Natural killer cell (primary cell): ENCODE results near the gene RFX6. TPM values are rescaled to one million over a fixed set of nuclear protein-coding genes. Genes with fewer than 3 reads are reported as not detected.
"Not testable (repeated sequence)": the region's sequence is repeated elsewhere in the genome, so short reads cannot be mapped to it uniquely, and the experiment has no call there.

Experiments used
- ATAC-seq, 3 donors: fragments of 150-1000 bp in 2 of 3; fragments of 200-7000 bp in 1 of 3; cut with Tn5 transposase; 1 replicate in 1 of 3; 2 replicates in 2 of 3; pipeline ENCODE4 v1.10.0; 2021; ENCODE audit warnings: mild to moderate bottlenecking in 2 of 3, moderate library complexity in 2 of 3
- DNase-seq, 2 donors: peaks; one replicate each; pipeline versions ENCODE4 v3.0.0 to v3.0.0-alpha.2; 2013 to 2021; ENCODE audit warnings: mixed read lengths in 1 of 2
- H3K27ac ChIP-seq: one replicate; pipeline ENCODE4 v1.5.1; 2013; ENCODE audit warnings: mild to moderate bottlenecking, low read length
- H3K27me3 ChIP-seq: one replicate; pipeline ENCODE4 v1.6.1; 2013; ENCODE audit warnings: low read length; ENCODE audit not compliant: control insufficient read depth, insufficient read depth
- H3K36me3 ChIP-seq: one replicate; pipeline ENCODE4 v1.6.1; 2013; ENCODE audit warnings: low read length; ENCODE audit not compliant: control insufficient read depth, insufficient read depth
- H3K4me1 ChIP-seq: one replicate; pipeline ENCODE4 v1.6.1; 2013; ENCODE audit warnings: low read length; ENCODE audit not compliant: control insufficient read depth, insufficient read depth
- H3K4me3 ChIP-seq: one replicate; pipeline ENCODE4 v1.5.1; 2013; ENCODE audit warnings: low read length
- H3K9me3 ChIP-seq: one replicate; pipeline ENCODE4 v1.6.1; 2013; ENCODE audit warnings: low read length; ENCODE audit not compliant: control insufficient read depth, insufficient read depth
- H3K27ac Mint-ChIP-seq, 2 donors: one replicate each; pipeline ENCODE4 v1.8.0; 2022; ENCODE audit warnings: mild to moderate bottlenecking in 2 of 2, mixed read lengths in 2 of 2, moderate library complexity in 1 of 2
- H3K27me3 Mint-ChIP-seq, 2 donors: one replicate each; pipeline ENCODE4 v1.8.0; 2022; ENCODE audit warnings: low read depth in 2 of 2, mixed read lengths in 2 of 2
- H3K36me3 Mint-ChIP-seq: one replicate; pipeline ENCODE4 v1.8.0; 2022; ENCODE audit warnings: mixed read lengths
- H3K4me1 Mint-ChIP-seq, 2 donors: one replicate each; pipeline ENCODE4 v1.8.0; 2022; ENCODE audit warnings: mixed read lengths in 2 of 2
- H3K4me3 Mint-ChIP-seq: one replicate; pipeline ENCODE4 v1.8.0; 2022; ENCODE audit warnings: mild to moderate bottlenecking, moderate library complexity, mixed read lengths
- H3K9me3 Mint-ChIP-seq, 2 donors: one replicate each; pipeline ENCODE4 v1.8.0; 2022; ENCODE audit warnings: mixed read lengths in 2 of 2
- CTCF ChIP-seq: fragments of 200-600 bp; IDR thresholded peaks from one replicate; pipeline ENCODE4 v1.8.0; 2022; ENCODE audit warnings: antibody characterized with exemption
- WGBS: methylation state at CpG from one replicate; pipeline ENCODE4 v1.1.7; 2013; ENCODE audit warnings: missing lambda C conversion rate; ENCODE audit not compliant: insufficient coverage; 5-methylcytosine and 5-hydroxymethylcytosine counted together
- intact Hi-C: fragments of 100-400 bp; cut with micrococcal nuclease; formaldehyde crosslinking; loops from one replicate; pipeline ENCODE4 v1.14.2; 2022
- total RNA-seq, 4 donors: library from RNA; stranded (reverse); fragments of 120-200 nt in 1 of 4; gene quantifications; one replicate each; pipeline versions ENCODE4 v1.2.3 to v1.2.4, GENCODE V29; 2013 to 2022

Gene RFX6
- total RNA-seq, result not detected
- total RNA-seq (2013), result not detected

- Mint-ChIP-seq H3K9me3 (peaks cover 4% of the 10 kb centered on the region in 2 donors), H3K36me3 (no peaks in the 10 kb centered on the region), H3K4me1 (no peaks in the 10 kb centered on the region), H3K4me3 (no peak within 1 kb of the TSS), H3K27me3 (peaks cover 13% of the 10 kb centered on the region in 2 donors), H3K27ac (no peak within 1 kb of the TSS)
- intact Hi-C loops, result no loop called here
- no peak within 1 kb of the TSS for H3K4me3 ChIP-seq
- peaks cover 15% of the 10 kb centered on the region for H3K27me3 ChIP-seq
- TF ChIP-seq CTCF, result no peak
- no peaks in the 10 kb centered on the region for H3K36me3 ChIP-seq
- peaks cover 3% of the 10 kb centered on the region for H3K4me1 ChIP-seq
- H3K9me3 ChIP-seq, result no peaks in the 10 kb centered on the region
- WGBS, result 4% methylated on average over 73 of the region's 73 CpGs
- ATAC-seq (no peak), DNase-seq (no peak)
- H3K27ac ChIP-seq, result no peak within 1 kb of the TSS
These were observed at the start of gene RFX6 for GRCh38 chr6:116876635-116877611. Gene RFX6 (plus strand): TSS chr6:116877242. CDS start chr6:116877276, 34 bp downstream.

- Histone ChIP-seq H3K9me3 (peaks cover 7% of the 10 kb centered on the region), H3K4me3 (no peak overlapping the region), H3K36me3 (no peaks in the 10 kb centered on the region), H3K4me1 (no peaks in the 10 kb centered on the region), H3K27ac (no peak overlapping the region), H3K27me3 (no peaks in the 10 kb centered on the region)
- DNase-seq, result no peak
- Mint-ChIP-seq H3K27ac (no peak overlapping the region), H3K36me3 (no peaks in the 10 kb centered on the region), H3K4me3 (no peak overlapping the region), H3K9me3 (peaks cover 7 to 12% of the 10 kb centered on the region in 2 donors), H3K4me1 (no peaks in the 10 kb centered on the region), H3K27me3 (no peaks in the 10 kb centered on the region)
- intact Hi-C loops, result no loop called here
- 80% methylated on average over 1 of the region's 2 CpGs for WGBS
- no peak for ATAC-seq
- no peak for TF ChIP-seq CTCF
These were observed 49.3 kb upstream of the RFX6 start for GRCh38 chr6:116827561-116828240.

GRCh38 chr6:116828983-116829382 is 48.1 kb upstream of the RFX6 start, which contains the start of gene GPRC6A:
Gene GPRC6A (minus strand): TSS chr6:116829083. CDS start chr6:116829013, 70 bp downstream.
- Mint-ChIP-seq H3K27me3 (no peaks in the 10 kb centered on the region), H3K4me3 (no peak within 1 kb of the TSS), H3K36me3 (no peaks in the 10 kb centered on the region), H3K27ac (no peak within 1 kb of the TSS), H3K4me1 (no peaks in the 10 kb centered on the region), H3K9me3 (peaks cover 3 to 4% of the 10 kb centered on the region in 2 donors)
- Histone ChIP-seq H3K9me3 (no peaks in the 10 kb centered on the region), H3K36me3 (no peaks in the 10 kb centered on the region), H3K4me1 (no peaks in the 10 kb centered on the region), H3K27ac (no peak within 1 kb of the TSS), H3K27me3 (no peaks in the 10 kb centered on the region), H3K4me3 (no peak within 1 kb of the TSS)
- DNase-seq (no peak), ATAC-seq (no peak)
- no peak for TF ChIP-seq CTCF
- 89% methylated on average over 1 of the region's 2 CpGs for WGBS
- intact Hi-C loops, result no loop called here

- H3K27me3 Mint-ChIP-seq, H3K27ac ChIP-seq, H3K9me3 Mint-ChIP-seq, H3K36me3 ChIP-seq, H3K9me3 ChIP-seq, H3K4me1 Mint-ChIP-seq, DNase-seq, ATAC-seq, H3K4me1 ChIP-seq, intact Hi-C loops, H3K4me3 Mint-ChIP-seq, H3K36me3 Mint-ChIP-seq, H3K27me3 ChIP-seq, H3K4me3 ChIP-seq, H3K27ac Mint-ChIP-seq: not testable (repeated sequence)
- WGBS, result 100% methylated on average over 2 of the region's 2 CpGs
These were observed 42.5 kb upstream of the RFX6 start for GRCh38 chr6:116834526-116834925.
